ENCODE measurements around the gene CTNNA3. TPM values are rescaled to one million over a fixed set of nuclear protein-coding genes. Genes with fewer than 3 reads are reported as not detected.

The CTNNA3 gene
- total RNA-seq, 1 donor: not detected

DNA sequence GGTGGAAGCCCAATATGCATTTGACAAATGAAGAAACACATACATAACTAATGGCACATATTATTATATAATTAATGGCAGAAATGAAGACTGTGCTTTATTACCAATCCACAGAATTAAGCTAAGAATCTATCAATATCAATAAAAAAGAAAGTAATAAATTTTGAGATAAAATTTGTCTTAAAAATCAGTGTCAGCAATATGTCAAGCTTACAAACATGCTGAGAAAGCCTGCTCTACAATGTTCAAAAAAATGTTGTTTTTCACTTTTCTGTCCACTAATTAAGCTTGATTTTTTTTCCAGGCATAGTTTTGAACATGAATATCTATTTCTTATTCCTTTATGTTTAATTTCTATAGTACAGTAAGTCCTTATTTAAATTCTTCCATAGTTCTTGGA, 1491.2 kb downstream of the CTNNA3 start:
- H3K27me3 ChIP-seq (ENCODE audit: insufficient read depth, low read length): no peaks in the 10 kb centered on the region
- no peak for DNase-seq (ENCODE audit: insufficient read length, low spot score, missing footprints)
- no peak overlapping the region for H3K27ac ChIP-seq (ENCODE audit: low read depth, low read length)
- H2AFZ ChIP-seq (ENCODE audit: low read length): no peak overlapping the region
- no peaks in the 10 kb centered on the region for H3K4me1 ChIP-seq (ENCODE audit: insufficient read depth, low read length)
- H4K20me1 ChIP-seq (ENCODE audit: insufficient read depth, low read length): no peaks in the 10 kb centered on the region
- H3K4me2 ChIP-seq (ENCODE audit: insufficient read depth, low read length): no peak overlapping the region
- no peak overlapping the region for H3K4me3 ChIP-seq (ENCODE audit: insufficient read depth, low read length)
- no peaks in the 10 kb centered on the region for H3K9me3 ChIP-seq (ENCODE audit: low read depth, low read length)
- H3K79me2 ChIP-seq (ENCODE audit: insufficient read depth, low read length): no peaks in the 10 kb centered on the region
- TF ChIP-seq, protein P1, sequence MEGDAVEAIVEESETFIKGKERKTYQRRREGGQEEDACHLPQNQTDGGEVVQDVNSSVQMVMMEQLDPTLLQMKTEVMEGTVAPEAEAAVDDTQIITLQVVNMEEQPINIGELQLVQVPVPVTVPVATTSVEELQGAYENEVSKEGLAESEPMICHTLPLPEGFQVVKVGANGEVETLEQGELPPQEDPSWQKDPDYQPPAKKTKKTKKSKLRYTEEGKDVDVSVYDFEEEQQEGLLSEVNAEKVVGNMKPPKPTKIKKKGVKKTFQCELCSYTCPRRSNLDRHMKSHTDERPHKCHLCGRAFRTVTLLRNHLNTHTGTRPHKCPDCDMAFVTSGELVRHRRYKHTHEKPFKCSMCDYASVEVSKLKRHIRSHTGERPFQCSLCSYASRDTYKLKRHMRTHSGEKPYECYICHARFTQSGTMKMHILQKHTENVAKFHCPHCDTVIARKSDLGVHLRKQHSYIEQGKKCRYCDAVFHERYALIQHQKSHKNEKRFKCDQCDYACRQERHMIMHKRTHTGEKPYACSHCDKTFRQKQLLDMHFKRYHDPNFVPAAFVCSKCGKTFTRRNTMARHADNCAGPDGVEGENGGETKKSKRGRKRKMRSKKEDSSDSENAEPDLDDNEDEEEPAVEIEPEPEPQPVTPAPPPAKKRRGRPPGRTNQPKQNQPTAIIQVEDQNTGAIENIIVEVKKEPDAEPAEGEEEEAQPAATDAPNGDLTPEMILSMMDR (IDR thresholded peaks at IDR 0.05; ENCODE audit: extremely low read depth, low read depth, low read length): no peak
- H3K36me3 ChIP-seq (ENCODE audit: insufficient read depth, low read length): no peaks in the 10 kb centered on the region

DNA sequence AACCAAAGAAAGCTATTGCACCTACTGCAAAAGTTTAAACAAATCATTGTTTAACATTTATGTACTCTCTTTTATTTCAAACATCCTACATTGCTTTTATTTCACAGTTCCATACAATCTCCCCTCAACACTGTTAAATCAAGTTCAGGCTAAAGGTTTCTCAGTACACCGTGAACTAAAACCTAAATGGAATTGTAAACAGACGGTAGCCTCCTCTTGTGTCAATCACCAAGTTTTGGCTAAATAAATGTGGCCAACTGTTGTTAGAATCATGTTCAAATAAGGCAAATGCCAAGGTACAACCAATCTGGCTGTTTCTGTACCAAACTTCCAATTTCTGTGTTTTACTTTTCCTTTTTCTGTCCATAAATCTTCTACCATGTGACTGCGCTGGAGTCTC, 1493.9 kb downstream of the CTNNA3 start:
- Histone ChIP-seq H3K27me3 (ENCODE audit: insufficient read depth, low read length) (no peaks in the 10 kb centered on the region), H3K4me3 (ENCODE audit: insufficient read depth, low read length) (no peak overlapping the region), H3K4me1 (ENCODE audit: insufficient read depth, low read length) (no peaks in the 10 kb centered on the region), H3K4me2 (ENCODE audit: insufficient read depth, low read length) (no peak overlapping the region), H4K20me1 (ENCODE audit: insufficient read depth, low read length) (no peaks in the 10 kb centered on the region), H3K79me2 (ENCODE audit: insufficient read depth, low read length) (no peaks in the 10 kb centered on the region), H3K27ac (ENCODE audit: low read depth, low read length) (no peak overlapping the region), H3K9me3 (ENCODE audit: low read depth, low read length) (no peaks in the 10 kb centered on the region), H2AFZ (ENCODE audit: low read length) (no peak overlapping the region), H3K36me3 (ENCODE audit: insufficient read depth, low read length) (no peaks in the 10 kb centered on the region)
- no peak for DNase-seq (ENCODE audit: insufficient read length, low spot score, missing footprints)
- TF ChIP-seq, protein P1 (IDR thresholded peaks at IDR 0.05; ENCODE audit: extremely low read depth, low read depth, low read length): no peak

DNA sequence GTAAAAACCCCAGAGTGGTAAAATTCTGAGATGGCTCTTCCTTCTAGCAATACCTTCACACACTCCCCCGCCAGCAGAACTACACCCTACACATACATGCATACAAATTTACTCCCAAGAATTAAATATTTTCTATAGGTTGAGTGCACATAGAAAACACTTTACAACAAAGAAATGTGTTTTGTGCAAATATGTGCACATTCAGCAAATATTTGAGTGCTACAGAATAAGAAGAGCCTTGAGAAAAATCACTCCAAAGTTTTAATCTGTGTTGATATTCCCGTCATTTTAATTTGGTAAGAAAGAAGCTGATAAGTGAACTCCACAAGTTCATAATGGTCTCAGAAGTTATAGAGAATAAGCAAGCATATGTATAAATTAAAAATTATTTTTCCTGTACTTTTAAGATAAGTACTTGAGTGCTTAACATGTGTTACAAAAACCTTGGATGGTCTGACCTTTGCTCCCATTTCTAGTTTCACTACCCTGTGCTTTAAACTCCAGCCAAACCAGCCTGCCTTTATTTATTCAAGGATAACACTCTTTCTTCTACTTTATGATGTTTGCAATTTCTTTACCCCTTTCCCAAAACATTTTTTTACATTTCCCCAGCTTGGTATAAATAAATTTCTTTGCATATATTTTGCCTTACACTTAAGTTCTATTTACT, 1503.7 kb downstream of the CTNNA3 start:
- TF ChIP-seq, protein P1 (IDR thresholded peaks at IDR 0.05; ENCODE audit: extremely low read depth, low read depth, low read length): no peak
- no peaks in the 10 kb centered on the region for H3K4me1 ChIP-seq (ENCODE audit: insufficient read depth, low read length)
- H3K4me2 ChIP-seq (ENCODE audit: insufficient read depth, low read length): no peak overlapping the region
- H4K20me1 ChIP-seq (ENCODE audit: insufficient read depth, low read length): no peaks in the 10 kb centered on the region
- H3K27me3 ChIP-seq (ENCODE audit: insufficient read depth, low read length): no peaks in the 10 kb centered on the region
- no peak overlapping the region for H2AFZ ChIP-seq (ENCODE audit: low read length)
- H3K79me2 ChIP-seq (ENCODE audit: insufficient read depth, low read length): no peaks in the 10 kb centered on the region
- no peaks in the 10 kb centered on the region for H3K9me3 ChIP-seq (ENCODE audit: low read depth, low read length)
- no peak overlapping the region for H3K27ac ChIP-seq (ENCODE audit: low read depth, low read length)
- no peaks in the 10 kb centered on the region for H3K36me3 ChIP-seq (ENCODE audit: insufficient read depth, low read length)
- DNase-seq (ENCODE audit: insufficient read length, low spot score, missing footprints): no peak
- H3K4me3 ChIP-seq (ENCODE audit: insufficient read depth, low read length): no peak overlapping the region

DNA sequence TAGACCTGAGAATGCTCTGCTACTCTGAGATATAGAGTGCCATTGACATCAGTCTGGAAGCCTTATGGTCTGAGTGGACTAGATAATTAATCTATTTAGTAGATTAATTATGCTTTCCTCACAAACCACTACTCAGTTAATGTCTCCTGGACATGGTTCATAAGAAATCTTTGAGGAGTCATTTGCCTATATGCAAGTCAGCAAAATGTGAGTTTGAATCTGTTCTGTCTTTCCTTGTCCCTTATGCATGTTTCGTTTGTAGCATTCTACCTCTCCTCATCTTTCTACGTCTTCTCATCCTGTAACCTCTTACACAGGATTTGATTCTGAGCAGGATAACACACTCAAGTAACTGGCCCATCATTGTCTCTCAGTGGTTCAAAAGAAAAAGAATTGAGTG, 1505.6 kb downstream of the CTNNA3 start:
- Histone ChIP-seq H3K27ac (ENCODE audit: low read depth, low read length) (no peak overlapping the region), H3K36me3 (ENCODE audit: insufficient read depth, low read length) (no peaks in the 10 kb centered on the region), H4K20me1 (ENCODE audit: insufficient read depth, low read length) (no peaks in the 10 kb centered on the region), H3K4me3 (ENCODE audit: insufficient read depth, low read length) (no peak overlapping the region), H3K79me2 (ENCODE audit: insufficient read depth, low read length) (no peaks in the 10 kb centered on the region), H3K27me3 (ENCODE audit: insufficient read depth, low read length) (no peaks in the 10 kb centered on the region), H3K9me3 (ENCODE audit: low read depth, low read length) (no peaks in the 10 kb centered on the region), H3K4me2 (ENCODE audit: insufficient read depth, low read length) (no peak overlapping the region), H2AFZ (ENCODE audit: low read length) (no peak overlapping the region), H3K4me1 (ENCODE audit: insufficient read depth, low read length) (no peaks in the 10 kb centered on the region)
- no peak for DNase-seq (ENCODE audit: insufficient read length, low spot score, missing footprints)
- TF ChIP-seq, protein P1 (IDR thresholded peaks at IDR 0.05; ENCODE audit: extremely low read depth, low read depth, low read length): no peak

All from osteoblast (primary cell).